Stimulated activated effector memory CD8-positive, alpha-beta T cell treated with anti-CD3 and anti-CD28 coated beads, Interleukin-12 subunit alpha, Interleukin-12 subunit beta, amount 100 ng/mL, for 72 hours (primary cell): ENCODE data around the gene GPR153.
"Not testable (repeated sequence)": the region's sequence is repeated elsewhere in the genome, so short reads cannot be mapped to it uniquely, and the experiment has no call there.

ENCODE experiments used
- ATAC-seq: fragments of 150-1000 bp; cut with Tn5 transposase; 2 replicates; pipeline ENCODE4 v1.10.0; 2021
- DNase-seq, 2 donors: peaks; one replicate each; pipeline ENCODE4 v3.0.0; 2021 to 2022; ENCODE audit warnings: low spot score in 2 of 2
- H3K27ac Mint-ChIP-seq: one replicate; pipeline ENCODE4 v1.8.0; 2022; ENCODE audit warnings: mild to moderate bottlenecking, mixed read lengths
- H3K36me3 Mint-ChIP-seq: one replicate; pipeline ENCODE4 v1.8.0; 2022; ENCODE audit warnings: mild to moderate bottlenecking, mixed read lengths
- H3K4me1 Mint-ChIP-seq: one replicate; pipeline ENCODE4 v1.8.0; 2022; ENCODE audit warnings: mixed read lengths
- H3K4me3 Mint-ChIP-seq: one replicate; pipeline ENCODE4 v1.8.0; 2022; ENCODE audit warnings: mild to moderate bottlenecking, mixed read lengths
- H3K9me3 Mint-ChIP-seq: one replicate; pipeline ENCODE4 v1.8.0; 2022; ENCODE audit warnings: mixed read lengths

GPR153 gene

GRCh38 chr1:6260961-6261614 lies at the start of gene GPR153:
Gene GPR153 (minus strand): TSS chr1:6261098. CDS start chr1:6254905, 6,193 bp downstream.
- DNase-seq (peak; percentile 30 to 67), ATAC-seq (peak; percentile 69)
- Mint-ChIP-seq H3K4me3 (peak within 1 kb of the TSS; percentile 44), H3K9me3 (no peaks in the 10 kb centered on the region), H3K36me3 (no peaks in the 10 kb centered on the region), H3K4me1 (peaks cover 5% of the 10 kb centered on the region), H3K27ac (no peak within 1 kb of the TSS)

DNA sequence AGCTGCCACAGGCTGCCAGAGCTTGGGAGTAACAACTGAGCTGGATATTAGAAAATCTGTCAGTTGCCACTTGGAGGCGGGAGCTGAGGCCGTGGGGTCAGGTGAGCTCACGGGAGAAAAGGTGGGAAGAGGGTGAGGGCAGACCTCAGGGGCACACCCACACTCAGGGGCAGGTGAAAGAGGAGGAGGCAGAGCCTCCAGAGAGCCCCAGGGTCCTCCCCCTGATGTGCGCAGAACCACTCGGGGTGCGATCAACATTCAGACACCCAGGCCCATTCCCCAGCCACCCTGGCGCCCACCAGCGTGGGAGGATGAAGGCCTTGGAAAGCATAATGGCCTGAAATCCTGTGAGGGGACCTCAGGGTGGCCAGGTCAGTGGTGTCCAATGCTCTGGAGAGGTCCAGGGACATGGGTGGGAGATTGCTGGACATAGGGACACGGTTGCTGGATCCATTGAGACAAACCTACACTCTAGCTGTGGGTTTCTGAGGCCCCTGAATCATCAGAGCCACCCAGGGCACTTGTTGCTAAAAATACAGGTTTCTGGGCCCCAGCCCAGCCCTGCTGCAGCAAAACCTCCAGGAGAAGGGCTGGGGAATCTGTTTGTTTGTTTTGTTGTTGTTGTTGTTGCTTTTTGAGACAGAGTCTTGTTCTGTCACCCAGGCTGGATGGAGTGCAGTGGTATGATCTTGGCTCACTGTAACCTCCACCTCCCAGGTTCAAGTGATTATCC lies 49.4 kb upstream of the GPR153 start:
- Mint-ChIP-seq H3K36me3 (no peaks in the 10 kb centered on the region), H3K4me1 (no peaks in the 10 kb centered on the region), H3K27ac (no peak overlapping the region), H3K4me3 (no peak overlapping the region), H3K9me3 (no peaks in the 10 kb centered on the region)
- ATAC-seq (no peak), DNase-seq (no peak)

GRCh38 chr1:6309564-6309963 lies 48.7 kb upstream of the GPR153 start:
- Mint-ChIP-seq H3K27ac (no peak overlapping the region), H3K9me3 (no peaks in the 10 kb centered on the region), H3K36me3 (no peaks in the 10 kb centered on the region), H3K4me1 (no peaks in the 10 kb centered on the region), H3K4me3 (no peak overlapping the region)
- DNase-seq (no peak), ATAC-seq (no peak)

DNA sequence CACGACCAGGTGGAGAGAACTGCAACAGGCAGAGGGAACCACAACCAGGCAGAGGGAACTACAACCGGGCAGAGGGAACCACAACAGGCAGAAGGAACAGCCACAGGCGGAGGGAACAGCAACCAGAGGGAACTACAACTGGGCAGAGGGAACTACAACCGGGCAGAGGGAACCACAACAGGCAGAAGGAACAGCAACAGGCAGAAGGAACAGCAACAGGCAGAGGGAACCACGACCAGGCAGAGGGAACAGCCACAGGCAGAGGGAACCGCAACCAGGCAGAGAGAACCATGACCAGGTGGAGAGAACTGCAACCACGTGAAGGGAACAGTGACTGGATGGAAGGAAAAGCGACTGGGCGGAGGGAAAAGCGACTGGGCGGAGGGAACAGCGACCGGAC lies 47.6 kb upstream of the GPR153 start:
- H3K4me3 Mint-ChIP-seq = no peak overlapping the region
- H3K9me3 Mint-ChIP-seq = no peaks in the 10 kb centered on the region
- no peaks in the 10 kb centered on the region for H3K36me3 Mint-ChIP-seq
- ATAC-seq (no peak), DNase-seq (no peak)
- H3K4me1 Mint-ChIP-seq = no peaks in the 10 kb centered on the region
- no peak overlapping the region for H3K27ac Mint-ChIP-seq

GRCh38 chr1:6307682-6308081 lies 46.8 kb upstream of the GPR153 start:
- not testable (repeated sequence) for ATAC-seq

GRCh38 chr1:6307099-6307498 lies 46.2 kb upstream of the GPR153 start:
- no peak for DNase-seq
- no peak for ATAC-seq
- H3K4me1 Mint-ChIP-seq = no peaks in the 10 kb centered on the region
- no peaks in the 10 kb centered on the region for H3K9me3 Mint-ChIP-seq
- peak overlapping the region; percentile 66 for H3K27ac Mint-ChIP-seq
- no peak overlapping the region for H3K4me3 Mint-ChIP-seq
- no peaks in the 10 kb centered on the region for H3K36me3 Mint-ChIP-seq

More at GRCh38 chr1:6307682-6308081, 46.8 kb upstream of the GPR153 start:
- not testable (repeated sequence) for H3K4me1 Mint-ChIP-seq, H3K4me3 Mint-ChIP-seq, DNase-seq, H3K9me3 Mint-ChIP-seq, H3K36me3 Mint-ChIP-seq
- peak overlapping the region; percentile 66 for H3K27ac Mint-ChIP-seq

DNA sequence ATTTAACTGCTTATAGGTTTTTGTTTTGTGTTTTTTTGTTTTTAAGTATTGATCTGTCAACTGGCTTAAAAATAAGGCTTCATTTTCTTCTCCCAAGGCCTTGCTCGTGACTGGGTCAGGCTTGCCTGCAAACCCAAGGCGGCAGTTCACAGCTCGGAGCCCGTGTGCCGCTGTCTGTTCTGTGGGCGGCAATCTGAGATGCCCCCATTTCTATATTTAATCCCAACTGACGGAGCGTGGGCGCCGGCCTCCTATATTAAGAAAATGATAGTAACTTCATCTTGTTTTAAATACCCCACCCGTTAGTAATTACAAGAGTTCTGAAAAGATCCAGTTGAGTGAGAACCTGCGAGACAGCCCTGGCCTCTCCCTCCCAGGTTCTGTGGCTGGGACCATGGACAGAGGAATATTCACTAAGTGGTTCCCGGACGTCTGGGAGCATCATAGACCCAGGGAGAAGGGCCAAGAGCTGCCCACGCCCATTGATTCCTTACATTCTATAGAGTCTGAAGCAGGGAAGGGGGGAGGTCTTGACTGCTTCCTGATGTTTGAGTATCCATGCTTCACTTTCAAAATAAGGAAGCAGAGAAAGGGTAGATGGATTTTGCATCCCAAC lies 42.6 kb upstream of the GPR153 start:
- no peak for ATAC-seq
- Mint-ChIP-seq H3K9me3 (no peaks in the 10 kb centered on the region), H3K27ac (no peak overlapping the region), H3K4me3 (no peak overlapping the region), H3K4me1 (peaks cover 5% of the 10 kb centered on the region), H3K36me3 (peaks cover 6% of the 10 kb centered on the region)
- DNase-seq = no peak

DNA sequence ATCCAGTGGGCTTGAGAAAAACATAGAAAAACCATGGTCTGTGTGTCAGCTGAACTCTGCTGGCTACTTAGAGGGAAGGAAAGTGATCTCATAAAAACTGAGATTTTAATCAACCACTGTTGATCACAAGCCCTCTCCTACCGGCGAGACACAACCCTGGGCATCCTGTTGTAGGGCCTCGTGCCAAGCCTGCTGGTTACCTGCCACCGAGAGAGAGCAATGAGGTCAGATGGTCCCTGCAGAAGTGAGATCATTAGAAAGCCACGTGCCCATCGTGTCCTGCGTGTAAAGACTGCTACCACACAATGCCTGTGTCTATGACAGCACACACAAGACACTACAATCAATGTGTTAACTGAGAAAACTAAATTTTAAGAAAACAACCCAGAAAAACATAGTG lies 41.7 kb upstream of the GPR153 start:
- H3K4me1 Mint-ChIP-seq = peaks cover 5% of the 10 kb centered on the region
- H3K27ac Mint-ChIP-seq = no peak overlapping the region
- H3K9me3 Mint-ChIP-seq = no peaks in the 10 kb centered on the region
- no peak overlapping the region for H3K4me3 Mint-ChIP-seq
- peaks cover 6% of the 10 kb centered on the region for H3K36me3 Mint-ChIP-seq
- ATAC-seq (no peak), DNase-seq (no peak)

- DNase-seq = no peak
- ATAC-seq = no peak
- no peaks in the 10 kb centered on the region for H3K9me3 Mint-ChIP-seq
- H3K4me3 Mint-ChIP-seq = no peak overlapping the region
- H3K27ac Mint-ChIP-seq = no peak overlapping the region
- peaks cover 6% of the 10 kb centered on the region for H3K36me3 Mint-ChIP-seq
- peaks cover 5% of the 10 kb centered on the region for H3K4me1 Mint-ChIP-seq
Measured at GRCh38 chr1:6301526-6301925, 40.6 kb upstream of the GPR153 start.

DNA sequence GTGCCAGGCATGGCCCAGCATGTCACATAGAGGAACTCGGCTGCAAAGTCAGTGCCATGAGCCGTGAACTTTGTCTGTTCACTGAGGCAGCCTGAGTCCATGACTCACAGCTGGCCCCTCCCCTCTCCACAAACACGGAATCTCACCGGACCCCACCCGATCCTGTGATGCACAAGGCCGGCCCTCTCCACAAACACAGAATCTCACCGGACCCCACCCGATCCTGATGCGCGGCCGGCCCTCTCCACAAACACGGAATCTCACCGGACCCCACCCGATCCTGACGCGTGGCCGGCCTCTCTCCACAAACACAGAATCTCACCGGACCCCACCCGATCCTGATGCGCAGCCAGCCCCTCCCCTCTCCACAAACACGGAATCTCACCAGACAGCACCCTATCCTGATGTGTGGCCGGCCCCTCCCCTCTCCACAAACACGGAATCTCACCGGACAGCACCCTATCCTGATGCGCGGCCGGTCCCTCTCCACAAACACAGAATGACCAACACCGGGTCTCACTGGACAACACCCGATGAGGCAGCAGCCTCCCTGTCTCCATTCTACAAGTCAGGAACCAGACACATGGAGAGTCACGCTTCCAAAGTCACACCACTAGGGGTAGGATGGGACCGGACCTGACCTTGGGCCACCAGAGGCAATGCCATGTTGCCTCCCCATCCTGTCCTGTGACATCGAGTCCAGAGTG lies 39.6 kb upstream of the GPR153 start:
- Mint-ChIP-seq H3K36me3 (peaks cover 6% of the 10 kb centered on the region), H3K4me1 (peaks cover 7% of the 10 kb centered on the region), H3K9me3 (no peaks in the 10 kb centered on the region), H3K4me3 (no peak overlapping the region), H3K27ac (peak overlapping the region; percentile 55)
- DNase-seq (no peak), ATAC-seq (no peak)

- Mint-ChIP-seq H3K9me3 (no peaks in the 10 kb centered on the region), H3K27ac (no peak overlapping the region), H3K4me3 (no peak overlapping the region), H3K4me1 (peaks cover 15% of the 10 kb centered on the region), H3K36me3 (peaks cover 8% of the 10 kb centered on the region)
- ATAC-seq (no peak), DNase-seq (no peak)
Measured at GRCh38 chr1:6299557-6300165, 38.8 kb upstream of the GPR153 start.

DNA sequence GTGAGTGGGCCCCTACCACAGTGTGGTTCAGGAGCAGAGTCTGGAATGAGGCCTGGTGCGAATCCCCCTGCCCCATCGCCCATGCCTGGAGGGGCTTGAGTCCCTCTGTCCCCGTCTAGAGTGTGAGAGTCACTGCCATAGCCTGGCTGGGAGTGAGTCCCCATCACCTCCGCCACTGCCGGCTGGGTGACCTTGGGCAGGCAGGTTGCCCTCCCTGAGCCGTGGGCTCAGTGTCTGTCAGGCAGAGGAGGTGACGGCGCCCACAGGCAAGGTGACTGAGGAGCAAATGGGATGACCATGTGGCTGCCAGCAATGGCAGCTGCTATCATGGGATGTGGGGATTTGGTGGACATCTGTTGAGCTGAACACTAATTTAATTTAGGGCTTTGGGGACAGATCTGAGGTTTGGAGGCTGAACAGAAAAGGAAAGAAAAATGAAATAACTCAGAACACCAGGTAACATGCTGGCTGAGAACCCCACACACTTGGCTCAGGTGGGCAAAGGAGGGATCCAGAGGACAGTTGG lies 38.1 kb upstream of the GPR153 start:
- Mint-ChIP-seq H3K36me3 (peaks cover 14% of the 10 kb centered on the region), H3K4me3 (no peak overlapping the region), H3K9me3 (no peaks in the 10 kb centered on the region), H3K27ac (no peak overlapping the region), H3K4me1 (peaks cover 22% of the 10 kb centered on the region)
- DNase-seq (no peak), ATAC-seq (no peak)

GRCh38 chr1:6298530-6298929 lies 37.6 kb upstream of the GPR153 start:
- ATAC-seq (no peak), DNase-seq (no peak)
- Mint-ChIP-seq H3K4me3 (no peak overlapping the region), H3K9me3 (no peaks in the 10 kb centered on the region), H3K36me3 (peaks cover 19% of the 10 kb centered on the region), H3K4me1 (peaks cover 25% of the 10 kb centered on the region), H3K27ac (no peak overlapping the region)

DNA sequence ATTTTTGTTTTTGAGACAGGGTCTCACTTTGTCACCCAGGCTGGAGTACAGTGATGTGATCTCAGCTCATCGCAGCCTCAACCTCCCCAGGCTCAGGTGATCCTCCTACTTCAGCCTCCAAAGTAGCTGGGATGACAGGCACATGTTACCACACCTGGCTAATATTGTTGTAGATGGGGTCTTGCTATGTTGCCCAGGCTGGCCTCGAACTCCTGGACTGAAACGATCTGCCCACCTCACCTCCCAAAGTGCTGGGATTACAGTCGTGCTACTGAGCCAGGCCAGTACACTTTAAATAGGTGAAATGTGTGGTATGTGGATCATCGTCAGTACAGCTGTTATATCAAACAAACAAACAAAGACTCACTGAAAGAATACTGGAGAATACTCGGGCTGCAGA lies 35.0 kb upstream of the GPR153 start:
- Mint-ChIP-seq H3K36me3 (peaks cover 23% of the 10 kb centered on the region), H3K27ac (no peak overlapping the region), H3K4me1 (peaks cover 23% of the 10 kb centered on the region), H3K4me3 (no peak overlapping the region), H3K9me3 (no peaks in the 10 kb centered on the region)
- no peak for DNase-seq
- no peak for ATAC-seq
